Ureter (tissue), 1 donor: ENCODE results near the gene RASL10A. TPM values are rescaled to one million over a fixed set of nuclear protein-coding genes. Genes with fewer than 3 reads are reported as not detected.

Experiments
- DNase-seq: peaks from one replicate; pipeline ENCODE4 v3.0.0-alpha.2; 2020; ENCODE audit warnings: low spot score
- total RNA-seq: library from RNA; stranded (reverse); gene quantifications from one replicate; pipeline ENCODE4 v1.2.4, GENCODE V29; 2023
- donor health status: DM: yes; HTN: yes; CAD: no.

RASL10A gene
- total RNA-seq, 1 donor from 2014 or later: 5.3 TPM

- no peak for DNase-seq
Observed at GRCh38 chr22:29270475-29271271, 44.8 kb downstream of the RASL10A start.

- no peak for DNase-seq
Observed at GRCh38 chr22:29269731-29270474, 45.6 kb downstream of the RASL10A start.

- DNase-seq: no peak
Observed at GRCh38 chr22:29269230-29269604, 46.3 kb downstream of the RASL10A start.

GRCh38 chr22:29268511-29269229, 46.8 kb downstream of the RASL10A start:
- no peak for DNase-seq

GRCh38 chr22:29267858-29268510, 47.5 kb downstream of the RASL10A start, which contains the start of the genes EWSR1 and RHBDD3:
TSS of gene EWSR1 (plus strand) at chr22:29268268. CDS start at chr22:29268337, 69 bp downstream.
TSS of gene RHBDD3 (minus strand) at chr22:29267981. CDS start at chr22:29265626, 2,355 bp downstream.
- DNase-seq: peak; percentile 95

- no peak for DNase-seq
Observed at GRCh38 chr22:29267462-29267857, 48.0 kb downstream of the RASL10A start.

- DNase-seq: no peak
Observed at GRCh38 chr22:29266564-29267461, 48.7 kb downstream of the RASL10A start.

GRCh38 chr22:29265929-29266328, 49.6 kb downstream of the RASL10A start:
- no peak for DNase-seq

GRCh38 chr22:29265305-29265704, 50.2 kb downstream of the RASL10A start:
- DNase-seq: no peak

- no peak for DNase-seq
Observed at GRCh38 chr22:29263791-29264276, 51.7 kb downstream of the RASL10A start.

Other genes starting within 250 kb of the RASL10A start
- gene KREMEN1, start 242.7 kb downstream of the RASL10A start, total RNA-seq: 16.5 TPM
- gene EMID1, start 109.8 kb downstream of the RASL10A start, total RNA-seq: 2.4 TPM
- gene RHBDD3, start 47.7 kb downstream of the RASL10A start, total RNA-seq: 24.4 TPM
- 284 TPM for gene EWSR1, start 47.4 kb downstream of the RASL10A start, total RNA-seq
- 15.6 TPM for gene GAS2L1, start 9.0 kb downstream of the RASL10A start, total RNA-seq
- gene AP1B1, start 72.9 kb upstream of the RASL10A start, total RNA-seq: 173 TPM
- not detected for gene RFPL1, start 122.9 kb upstream of the RASL10A start, total RNA-seq
- gene NEFH, start 164.5 kb upstream of the RASL10A start, total RNA-seq: 0.86 TPM
- gene THOC5, start 238.1 kb upstream of the RASL10A start, total RNA-seq: 42.4 TPM